Stimulated activated CD8-positive, alpha-beta memory T cell treated with anti-CD3 and anti-CD28 coated beads, Interleukin-15, amount 100 ng/mL, for 1 hour (primary cell): ENCODE results near the gene EHD1.

Experiments used
- DNase-seq: peaks from one replicate; pipeline ENCODE4 v3.0.0-alpha.2; 2020; ENCODE audit warnings: low read depth

EHD1 gene

GRCh38 chr11:64842851-64843685 is 35.4 kb downstream of the EHD1 start:
- no peak for DNase-seq

GRCh38 chr11:64842366-64842759 is 36.1 kb downstream of the EHD1 start:
- no peak for DNase-seq

- DNase-seq: no peak
Measured at GRCh38 chr11:64841592-64842365, 36.6 kb downstream of the EHD1 start.

- no peak for DNase-seq
Measured at GRCh38 chr11:64839887-64840782, 38.3 kb downstream of the EHD1 start.

- DNase-seq: no peak
Measured at GRCh38 chr11:64839335-64839734, 39.1 kb downstream of the EHD1 start.

- DNase-seq: no peak
Measured at GRCh38 chr11:64838600-64839334, 39.7 kb downstream of the EHD1 start.

GRCh38 chr11:64837887-64838351 is 40.5 kb downstream of the EHD1 start:
- no peak for DNase-seq

- no peak for DNase-seq
Measured at GRCh38 chr11:64836448-64837072, 41.9 kb downstream of the EHD1 start.

- DNase-seq: no peak
Measured at GRCh38 chr11:64835616-64836447, 42.6 kb downstream of the EHD1 start.

- no peak for DNase-seq
Measured at GRCh38 chr11:64834723-64835615, 43.5 kb downstream of the EHD1 start.

GRCh38 chr11:64834031-64834722 is 44.2 kb downstream of the EHD1 start:
- no peak for DNase-seq

- DNase-seq: no peak
Measured at GRCh38 chr11:64833509-64833908, 44.9 kb downstream of the EHD1 start.

GRCh38 chr11:64833198-64833502 is 45.3 kb downstream of the EHD1 start:
- no peak for DNase-seq

- DNase-seq: no peak
Measured at GRCh38 chr11:64832467-64833197, 45.8 kb downstream of the EHD1 start.

GRCh38 chr11:64831411-64831891 is 47.0 kb downstream of the EHD1 start:
- no peak for DNase-seq

- DNase-seq: no peak
Measured at GRCh38 chr11:64829536-64830251, 48.7 kb downstream of the EHD1 start.

- no peak for DNase-seq
Measured at GRCh38 chr11:64827451-64827839, 51.0 kb downstream of the EHD1 start.
